ENCODE data around the gene CD4.
A peak's percentile ranks its signal among the peaks of the same experiment; 100 is the strongest.
"Not testable (repeated sequence)": the region's sequence is repeated elsewhere in the genome, so short reads cannot be mapped to it uniquely, and the experiment has no call there.

Gene CD4

GRCh38 chr12:6788972-6789924 lies at the start of gene CD4:
CD4 (plus strand) TSS chr12:6789528; CDS start chr12:6800139, 10,611 bp downstream.
- no peak within 1 kb of the TSS for H3K9ac ChIP-seq (ENCODE audit: low read length)
- no peaks in the 10 kb centered on the region for H3K36me3 ChIP-seq (ENCODE audit: insufficient read depth, low read length)
- no peaks in the 10 kb centered on the region for H3K9me3 ChIP-seq (ENCODE audit: low read length)
- H3K27me3 ChIP-seq (ENCODE audit: control insufficient read depth in 1 of 2, insufficient read depth in 2 of 2, low read length in 2 of 2) = no peaks in the 10 kb centered on the region
- no peak within 1 kb of the TSS for H3K27ac ChIP-seq (ENCODE audit: low read depth, low read length)
- peak within 1 kb of the TSS in 1 of 2 donors; percentile 32 for H3K4me3 ChIP-seq (ENCODE audit: low read depth in 1 of 2, low read length in 2 of 2)
- no peaks in the 10 kb centered on the region for H3K4me1 ChIP-seq (ENCODE audit: insufficient read depth, low read length)

GRCh38 chr12:6742080-6742479 lies 47.2 kb upstream of the CD4 start:
- not testable (repeated sequence) for H3K27ac ChIP-seq (ENCODE audit: low read depth, low read length); H3K27me3 ChIP-seq (ENCODE audit: control insufficient read depth in 1 of 2, insufficient read depth in 2 of 2, low read length in 2 of 2); H3K4me1 ChIP-seq (ENCODE audit: insufficient read depth, low read length); H3K9ac ChIP-seq (ENCODE audit: low read length); H3K4me3 ChIP-seq (ENCODE audit: low read depth in 1 of 2, low read length in 2 of 2); H3K9me3 ChIP-seq (ENCODE audit: low read length)
- peaks cover 15% of the 10 kb centered on the region for H3K36me3 ChIP-seq (ENCODE audit: insufficient read depth, low read length)

- Histone ChIP-seq H3K27ac (ENCODE audit: low read depth, low read length) (no peak overlapping the region), H3K9me3 (ENCODE audit: low read length) (no peaks in the 10 kb centered on the region), H3K27me3 (ENCODE audit: control insufficient read depth in 1 of 2, insufficient read depth in 2 of 2, low read length in 2 of 2) (no peaks in the 10 kb centered on the region), H3K4me3 (ENCODE audit: low read depth in 1 of 2, low read length in 2 of 2) (no peak overlapping the region), H3K9ac (ENCODE audit: low read length) (no peak overlapping the region), H3K36me3 (ENCODE audit: insufficient read depth, low read length) (peaks cover 22% of the 10 kb centered on the region), H3K4me1 (ENCODE audit: insufficient read depth, low read length) (no peaks in the 10 kb centered on the region)
Observed at GRCh38 chr12:6742834-6743233, 46.5 kb upstream of the CD4 start.

DNA sequence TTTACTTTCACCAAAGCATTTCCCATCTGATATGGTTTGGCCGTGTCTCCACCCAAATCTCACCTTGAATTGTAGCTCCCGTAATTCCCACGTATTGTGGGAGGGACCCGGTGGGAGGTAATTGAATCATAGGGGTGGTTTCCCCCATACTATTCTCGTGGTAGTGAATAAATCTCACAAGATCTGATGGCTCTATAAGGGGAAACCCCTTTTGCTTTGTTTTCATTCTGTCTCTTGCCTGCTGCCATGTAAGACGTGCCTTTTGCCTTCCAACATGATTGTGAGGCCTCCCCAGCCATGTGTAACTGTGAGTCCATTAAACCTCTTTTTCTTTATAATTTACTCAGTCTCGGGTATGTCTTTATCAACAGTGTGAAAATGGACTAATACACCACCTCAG lies 46.0 kb upstream of the CD4 start:
- not testable (repeated sequence) for H3K27ac ChIP-seq (ENCODE audit: low read depth, low read length); H3K9ac ChIP-seq (ENCODE audit: low read length); H3K9me3 ChIP-seq (ENCODE audit: low read length); H3K27me3 ChIP-seq (ENCODE audit: control insufficient read depth in 1 of 2, insufficient read depth in 2 of 2, low read length in 2 of 2); H3K4me3 ChIP-seq (ENCODE audit: low read depth in 1 of 2, low read length in 2 of 2); H3K4me1 ChIP-seq (ENCODE audit: insufficient read depth, low read length)
- H3K36me3 ChIP-seq (ENCODE audit: insufficient read depth, low read length) = peaks cover 26% of the 10 kb centered on the region

GRCh38 chr12:6745741-6746525 lies 43.4 kb upstream of the CD4 start:
- Histone ChIP-seq H3K9ac (ENCODE audit: low read length) (no peak overlapping the region), H3K4me3 (ENCODE audit: low read depth in 1 of 2, low read length in 2 of 2) (no peak overlapping the region), H3K9me3 (ENCODE audit: low read length) (no peaks in the 10 kb centered on the region), H3K36me3 (ENCODE audit: insufficient read depth, low read length) (peaks cover 52% of the 10 kb centered on the region), H3K27ac (ENCODE audit: low read depth, low read length) (no peak overlapping the region), H3K4me1 (ENCODE audit: insufficient read depth, low read length) (no peaks in the 10 kb centered on the region), H3K27me3 (ENCODE audit: control insufficient read depth in 1 of 2, insufficient read depth in 2 of 2, low read length in 2 of 2) (no peaks in the 10 kb centered on the region)

DNA sequence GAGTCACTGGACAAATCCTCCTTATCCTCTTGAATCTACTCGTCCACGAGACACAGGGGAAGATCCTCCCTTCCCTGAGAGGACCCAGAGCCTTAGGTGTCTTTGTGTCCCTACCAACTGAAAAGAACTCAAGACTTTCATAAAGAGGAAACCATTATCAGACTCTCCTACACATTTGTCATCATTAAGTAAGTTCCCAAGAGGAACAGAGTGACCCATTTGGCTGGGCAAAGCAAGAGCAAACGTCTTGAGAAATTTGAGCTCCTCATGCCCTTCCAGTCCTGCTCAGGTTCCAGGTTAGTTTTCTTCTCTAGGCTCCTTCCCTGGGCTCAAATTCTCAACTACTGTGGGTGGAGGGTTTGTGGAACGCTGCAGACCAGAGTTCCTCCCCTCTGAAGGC lies 42.1 kb upstream of the CD4 start:
- H3K36me3 ChIP-seq (ENCODE audit: insufficient read depth, low read length) = peaks cover 64% of the 10 kb centered on the region

DNA sequence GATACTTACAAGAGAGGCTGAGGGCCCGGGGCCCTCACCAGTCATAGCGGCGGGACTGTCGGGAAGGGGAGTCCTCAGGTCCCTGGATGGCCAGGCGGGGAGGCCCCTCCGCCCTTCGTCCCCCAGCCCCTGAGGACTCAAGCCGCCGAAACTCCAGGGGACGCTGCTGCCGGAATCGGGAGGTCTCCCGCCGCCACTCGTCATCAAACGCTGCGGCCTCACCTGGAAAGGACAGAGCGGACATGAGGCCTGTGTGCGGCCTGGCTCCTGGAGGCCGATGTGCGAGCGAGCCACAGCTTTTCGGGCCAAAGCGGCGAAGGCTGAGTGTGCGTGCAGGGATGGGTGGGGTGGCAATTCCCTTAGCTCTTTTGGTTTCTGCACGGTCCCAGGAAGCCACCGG lies 40.6 kb upstream of the CD4 start:
- no peak overlapping the region for H3K9ac ChIP-seq (ENCODE audit: low read length)
- peaks cover 12% of the 10 kb centered on the region for H3K4me1 ChIP-seq (ENCODE audit: insufficient read depth, low read length)
- H3K27me3 ChIP-seq (ENCODE audit: control insufficient read depth in 1 of 2, insufficient read depth in 2 of 2, low read length in 2 of 2) = no peaks in the 10 kb centered on the region
- H3K4me3 ChIP-seq (ENCODE audit: low read depth in 1 of 2, low read length in 2 of 2) = no peak overlapping the region
- H3K27ac ChIP-seq (ENCODE audit: low read depth, low read length) = no peak overlapping the region
- peaks cover 64% of the 10 kb centered on the region for H3K36me3 ChIP-seq (ENCODE audit: insufficient read depth, low read length)
- H3K9me3 ChIP-seq (ENCODE audit: low read length) = no peaks in the 10 kb centered on the region

More for the DNA sequence above, 42.1 kb upstream of the CD4 start:
- H3K27me3 ChIP-seq (ENCODE audit: control insufficient read depth in 1 of 2, insufficient read depth in 2 of 2, low read length in 2 of 2) = no peaks in the 10 kb centered on the region
- H3K9me3 ChIP-seq (ENCODE audit: low read length) = no peaks in the 10 kb centered on the region
- H3K27ac ChIP-seq (ENCODE audit: low read depth, low read length) = no peak overlapping the region
- H3K4me1 ChIP-seq (ENCODE audit: insufficient read depth, low read length) = peaks cover 11% of the 10 kb centered on the region
- no peak overlapping the region for H3K4me3 ChIP-seq (ENCODE audit: low read depth in 1 of 2, low read length in 2 of 2)
- H3K9ac ChIP-seq (ENCODE audit: low read length) = no peak overlapping the region

- Histone ChIP-seq H3K27me3 (ENCODE audit: control insufficient read depth in 1 of 2, insufficient read depth in 2 of 2, low read length in 2 of 2) (no peaks in the 10 kb centered on the region), H3K4me3 (ENCODE audit: low read depth in 1 of 2, low read length in 2 of 2) (no peak overlapping the region), H3K9me3 (ENCODE audit: low read length) (no peaks in the 10 kb centered on the region), H3K36me3 (ENCODE audit: insufficient read depth, low read length) (peaks cover 61% of the 10 kb centered on the region), H3K4me1 (ENCODE audit: insufficient read depth, low read length) (peaks cover 12% of the 10 kb centered on the region), H3K27ac (ENCODE audit: low read depth, low read length) (no peak overlapping the region), H3K9ac (ENCODE audit: low read length) (no peak overlapping the region)
Observed at GRCh38 chr12:6750506-6750905, 38.8 kb upstream of the CD4 start.

- no peaks in the 10 kb centered on the region for H3K27me3 ChIP-seq (ENCODE audit: control insufficient read depth in 1 of 2, insufficient read depth in 2 of 2, low read length in 2 of 2)
- peak overlapping the region; percentile 100 for H3K27ac ChIP-seq (ENCODE audit: low read depth, low read length)
- H3K4me3 ChIP-seq (ENCODE audit: low read depth in 1 of 2, low read length in 2 of 2) = peak overlapping the region; percentile 52 to 80
- peaks cover 12% of the 10 kb centered on the region for H3K4me1 ChIP-seq (ENCODE audit: insufficient read depth, low read length)
- H3K36me3 ChIP-seq (ENCODE audit: insufficient read depth, low read length) = peaks cover 52% of the 10 kb centered on the region
- peak overlapping the region; percentile 69 for H3K9ac ChIP-seq (ENCODE audit: low read length)
- H3K9me3 ChIP-seq (ENCODE audit: low read length) = no peaks in the 10 kb centered on the region
Observed at GRCh38 chr12:6751767-6752166, 37.6 kb upstream of the CD4 start.

- Histone ChIP-seq H3K4me1 (ENCODE audit: insufficient read depth, low read length) (peaks cover 12% of the 10 kb centered on the region), H3K9me3 (ENCODE audit: low read length) (no peaks in the 10 kb centered on the region), H3K27ac (ENCODE audit: low read depth, low read length) (peak overlapping the region; percentile 100), H3K4me3 (ENCODE audit: low read depth in 1 of 2, low read length in 2 of 2) (peak overlapping the region; percentile 52 to 80), H3K27me3 (ENCODE audit: control insufficient read depth in 1 of 2, insufficient read depth in 2 of 2, low read length in 2 of 2) (no peaks in the 10 kb centered on the region), H3K9ac (ENCODE audit: low read length) (peak overlapping the region; percentile 69), H3K36me3 (ENCODE audit: insufficient read depth, low read length) (peaks cover 46% of the 10 kb centered on the region)
Observed at GRCh38 chr12:6752167-6752920, 37.0 kb upstream of the CD4 start.

Measured in muscle layer of colon (tissue), 2 donors.